ENCODE data around the gene GPC6.

DNA sequence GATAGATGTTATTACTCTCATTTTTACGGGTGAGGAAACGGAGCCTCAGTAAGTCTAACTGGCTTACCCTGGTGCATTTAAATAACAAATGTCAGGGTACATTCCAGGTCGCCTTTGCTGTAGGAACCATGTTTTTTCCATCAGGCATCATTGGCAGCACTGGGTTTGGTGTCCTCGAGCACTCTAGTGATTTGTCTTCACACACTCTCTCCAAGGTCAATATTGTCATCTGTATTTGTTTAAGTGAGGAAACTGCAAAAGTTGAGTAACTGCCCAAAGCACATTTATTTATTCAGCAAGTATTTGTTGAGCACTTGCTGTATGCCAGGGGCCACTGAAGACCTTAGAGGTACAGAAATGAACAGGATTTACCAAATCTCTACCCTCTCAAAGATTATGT is 1174.3 kb downstream of the GPC6 start:
- TF ChIP-seq POLR2A (IDR thresholded peaks at IDR 0.05; ENCODE audit: low read depth, low read length) (no peak), POLR2AphosphoS5 (IDR thresholded peaks at IDR 0.05; ENCODE audit: low read depth, low read length) (no peak)
